H9 (cell line): ENCODE measurements around the gene GLCCI1. TPM values are rescaled to one million over a fixed set of nuclear protein-coding genes. Genes with fewer than 3 reads are reported as not detected.
A peak's percentile ranks its signal among the peaks of the same experiment; 100 is the strongest.

ENCODE experiments used
- DNase-seq: peaks from one replicate; pipeline ENCODE4 v3.0.0-alpha.2; 2017
- H2AFZ ChIP-seq: one replicate; pipeline ENCODE4 v1.6.1; 2013; ENCODE audit warnings: mild to moderate bottlenecking, low read length, control low read depth, moderate library complexity
- H2AK5ac ChIP-seq: 2 replicates; pipeline ENCODE4 v1.6.1; 2013; ENCODE audit warnings: low read length, control low read depth, mixed read lengths; ENCODE audit not compliant: insufficient read length
- H2BK120ac ChIP-seq: one replicate; pipeline ENCODE4 v1.6.1; 2013; ENCODE audit warnings: low read depth, mild to moderate bottlenecking, low read length, control low read depth, inconsistent platforms; ENCODE audit not compliant: poor library complexity, severe bottlenecking
- H2BK12ac ChIP-seq: 2 replicates; pipeline ENCODE4 v1.6.1; 2013; ENCODE audit warnings: low read length, control low read depth, mixed read lengths, low read depth; ENCODE audit not compliant: insufficient read length
- H2BK15ac ChIP-seq: 2 replicates; pipeline ENCODE4 v1.6.1; 2013; ENCODE audit warnings: low read depth, low read length, control low read depth
- H2BK20ac ChIP-seq: one replicate; pipeline ENCODE4 v1.6.1; 2013; ENCODE audit warnings: low read depth, mild to moderate bottlenecking, low read length, control low read depth, inconsistent platforms; ENCODE audit not compliant: poor library complexity, severe bottlenecking
- H2BK5ac ChIP-seq: 2 replicates; pipeline ENCODE4 v1.6.1; 2013; ENCODE audit warnings: low read length, control low read depth, mixed read lengths; ENCODE audit not compliant: insufficient read length
- H3K14ac ChIP-seq: 2 replicates; pipeline ENCODE4 v1.6.1; 2013; ENCODE audit warnings: low read length, control low read depth; ENCODE audit not compliant: insufficient read depth
- H3K18ac ChIP-seq: 2 replicates; pipeline ENCODE4 v1.6.1; 2013; ENCODE audit warnings: low read depth, mild to moderate bottlenecking, mixed read lengths, low read length, control low read depth; ENCODE audit not compliant: insufficient read length
- H3K23ac ChIP-seq: 2 replicates; pipeline ENCODE4 v1.6.1; 2013; ENCODE audit warnings: low read length, control low read depth, mixed read lengths, low read depth; ENCODE audit not compliant: insufficient read length
- H3K23me2 ChIP-seq: 2 replicates; pipeline ENCODE4 v1.6.1; 2013; ENCODE audit warnings: low read depth, mild to moderate bottlenecking, mixed read lengths, low read length, control low read depth; ENCODE audit not compliant: insufficient read length, poor library complexity, severe bottlenecking
- H3K27ac ChIP-seq: 2 replicates; pipeline ENCODE4 v1.5.1; 2013; ENCODE audit warnings: low read length, control low read depth, mixed read lengths, low read depth; ENCODE audit not compliant: insufficient read length
- H3K27me3 ChIP-seq: 2 replicates; pipeline ENCODE4 v1.6.1; 2013; ENCODE audit warnings: low read length, control low read depth, inconsistent platforms; ENCODE audit not compliant: insufficient read depth
- H3K4ac ChIP-seq: 2 replicates; pipeline ENCODE4 v1.6.1; 2013; ENCODE audit warnings: low read depth, mild to moderate bottlenecking, control low read depth, inconsistent platforms, low read length, moderate library complexity
- H3K4me1 ChIP-seq: 2 replicates; pipeline ENCODE4 v1.6.1; 2013; ENCODE audit warnings: low read length, control low read depth, inconsistent platforms; ENCODE audit not compliant: insufficient read depth
- H3K4me2 ChIP-seq: 2 replicates; pipeline ENCODE4 v1.6.1; 2013; ENCODE audit warnings: low read length, control low read depth, mixed read lengths; ENCODE audit not compliant: insufficient read length, insufficient read depth
- H3K56ac ChIP-seq: 2 replicates; pipeline ENCODE4 v1.6.1; 2013; ENCODE audit warnings: low read depth, mild to moderate bottlenecking, mixed read lengths, low read length, control low read depth; ENCODE audit not compliant: insufficient read length
- H3K79me1 ChIP-seq: 2 replicates; pipeline ENCODE4 v1.6.1; 2013; ENCODE audit warnings: low read depth, mild to moderate bottlenecking, moderate library complexity, low read length, control low read depth, inconsistent platforms; ENCODE audit not compliant: insufficient read depth, poor library complexity, severe bottlenecking
- H3K79me2 ChIP-seq: 2 replicates; pipeline ENCODE4 v1.6.1; 2013; ENCODE audit warnings: low read length, control low read depth, inconsistent platforms; ENCODE audit not compliant: insufficient read depth
- H3K9ac ChIP-seq: 2 replicates; pipeline ENCODE4 v1.6.1; 2013; ENCODE audit warnings: low read length, control low read depth, mixed read lengths; ENCODE audit not compliant: insufficient read length; ENCODE audit errors: extremely low read depth
- H3K9me3 ChIP-seq: one replicate; pipeline ENCODE4 v1.6.1; 2013; ENCODE audit warnings: low read depth, low read length, inconsistent platforms; ENCODE audit not compliant: control insufficient read depth
- H3T11ph ChIP-seq: one replicate; pipeline ENCODE4 v1.6.1; 2013; ENCODE audit warnings: mild to moderate bottlenecking, low read length, control low read depth, inconsistent platforms
- H4K20me1 ChIP-seq: one replicate; pipeline ENCODE4 v1.6.1; 2013; ENCODE audit not compliant: control insufficient read depth, insufficient read length, insufficient read depth
- H4K5ac ChIP-seq: 2 replicates; pipeline ENCODE4 v1.6.1; 2013; ENCODE audit warnings: low read depth, mild to moderate bottlenecking, mixed read lengths, low read length, control low read depth; ENCODE audit not compliant: insufficient read length
- H4K8ac ChIP-seq: replicated peaks from 2 replicates; pipeline ENCODE4 v1.6.1; 2013; ENCODE audit warnings: low read length, control low read depth, mixed read lengths, low read depth; ENCODE audit not compliant: insufficient read length
- H4K91ac ChIP-seq: 2 replicates; pipeline ENCODE4 v1.6.1; 2013; ENCODE audit warnings: low read depth, mild to moderate bottlenecking, moderate library complexity, mixed read lengths, low read length, control low read depth; ENCODE audit not compliant: insufficient read length
- H3K27ac Mint-ChIP-seq, 3 experiments: 2 replicates in 2 of 3; 3 replicates in 1 of 3; pipeline ENCODE4 v1.8.0; 2020 to 2021; ENCODE audit warnings: mixed read lengths in 3 of 3, mild to moderate bottlenecking in 1 of 3, moderate library complexity in 1 of 3
- H3K27me3 Mint-ChIP-seq: 2 replicates; pipeline ENCODE4 v1.8.0; 2021; ENCODE audit warnings: low read depth, mild to moderate bottlenecking, moderate library complexity, mixed read lengths
- H3K36me3 Mint-ChIP-seq, 3 experiments: 2 replicates in 2 of 3; 3 replicates in 1 of 3; pipeline ENCODE4 v1.8.0; 2020 to 2021; ENCODE audit warnings: low read depth in 3 of 3, mixed read lengths in 3 of 3; ENCODE audit not compliant: insufficient read depth in 1 of 3
- H3K4me1 Mint-ChIP-seq, 2 experiments: 2 replicates each; pipeline ENCODE4 v1.8.0; 2020; ENCODE audit warnings: mixed read lengths in 2 of 2
- H3K4me3 Mint-ChIP-seq, 2 experiments: 2 replicates in 1 of 2; 3 replicates in 1 of 2; pipeline ENCODE4 v1.8.0; 2020 to 2021; ENCODE audit warnings: mild to moderate bottlenecking in 2 of 2, mixed read lengths in 2 of 2, moderate library complexity in 1 of 2
- H3K9me3 Mint-ChIP-seq, 2 experiments: 2 replicates in 1 of 2; 3 replicates in 1 of 2; pipeline ENCODE4 v1.8.0; 2020; ENCODE audit warnings: mild to moderate bottlenecking in 2 of 2, mixed read lengths in 2 of 2, moderate library complexity in 1 of 2
- WGBS: extraction: QIAGEN DNeasy Blood & Tissue Kit; methylation state at CpG from one replicate; pipeline ENCODE4 v1.1.7; 2013; ENCODE audit warnings: missing lambda C conversion rate, low lambda C conversion rate, mixed read lengths; ENCODE audit not compliant: insufficient read length; ENCODE audit errors: extremely low coverage; 5-methylcytosine and 5-hydroxymethylcytosine counted together
- total RNA-seq: library from RNA; stranded (reverse); gene quantifications from 2 replicates; pipeline ENCODE4 v1.2.1, GENCODE V29; 2021
- TF ChIP-seq, protein P1 (sequence below): fragments of 200-600 bp; sonication (generic); conservative IDR thresholded peaks from 3 replicates; pipeline ENCODE4 v1.8.0; 2021; ENCODE audit warnings: antibody characterized with exemption, mild to moderate bottlenecking

The GLCCI1 gene
- total RNA-seq, 1 experiment from 2014 or later, result 19.1 TPM

DNA sequence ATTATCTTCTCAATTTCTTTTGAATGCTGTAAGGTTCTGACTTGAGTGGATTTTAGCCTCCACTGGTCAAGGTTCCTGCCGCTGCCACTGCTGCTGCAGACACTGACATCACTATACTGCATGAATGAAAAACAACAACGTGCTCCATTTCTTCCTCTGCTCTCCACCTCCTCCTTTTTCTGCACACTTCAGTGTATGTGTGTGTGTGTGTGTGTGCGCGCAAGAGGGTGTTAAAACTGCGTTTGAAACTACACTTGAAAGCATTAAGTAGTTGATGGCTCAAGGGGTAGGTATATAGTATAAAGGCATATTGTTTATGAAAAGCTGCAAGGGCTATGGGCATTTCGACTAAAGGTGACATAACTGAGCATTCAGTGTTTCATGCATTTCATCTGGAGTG, 3.5 kb downstream of the GLCCI1 start:
- Histone ChIP-seq H4K91ac (no peak overlapping the region), H3K27ac (no peak overlapping the region), H3K23me2 (peaks cover 11% of the 10 kb centered on the region), H3T11ph (no peak overlapping the region), H2BK20ac (no peak overlapping the region), H3K4me2 (peak overlapping the region; percentile 36), H3K9me3 (no peaks in the 10 kb centered on the region), H3K23ac (no peak overlapping the region), H2BK12ac (no peak overlapping the region), H3K4ac (no peak overlapping the region), H3K18ac (no peak overlapping the region), H2BK5ac (no peak overlapping the region), H3K9ac (no peak overlapping the region), H4K8ac (no peak overlapping the region), H2AK5ac (no peak overlapping the region), H4K20me1 (no peaks in the 10 kb centered on the region), H3K27me3 (no peaks in the 10 kb centered on the region), H3K56ac (no peak overlapping the region), H3K79me1 (no peaks in the 10 kb centered on the region), H2AFZ (no peak overlapping the region), H4K5ac (no peak overlapping the region), H3K4me1 (peaks cover 5% of the 10 kb centered on the region; the same call in 1 of the 2 replicates), H2BK120ac (no peak overlapping the region), H3K14ac (no peak overlapping the region), H3K79me2 (peaks cover 6% of the 10 kb centered on the region), H2BK15ac (no peak overlapping the region)
- Mint-ChIP-seq H3K27ac (no peak overlapping the region), H3K4me3 (no peak overlapping the region), H3K36me3 (no peaks in the 10 kb centered on the region), H3K9me3 (no peaks in the 10 kb centered on the region), H3K4me1 (peaks cover 22 to 24% of the 10 kb centered on the region in 2 experiments), H3K27me3 (no peaks in the 10 kb centered on the region)
- TF ChIP-seq, protein P1, sequence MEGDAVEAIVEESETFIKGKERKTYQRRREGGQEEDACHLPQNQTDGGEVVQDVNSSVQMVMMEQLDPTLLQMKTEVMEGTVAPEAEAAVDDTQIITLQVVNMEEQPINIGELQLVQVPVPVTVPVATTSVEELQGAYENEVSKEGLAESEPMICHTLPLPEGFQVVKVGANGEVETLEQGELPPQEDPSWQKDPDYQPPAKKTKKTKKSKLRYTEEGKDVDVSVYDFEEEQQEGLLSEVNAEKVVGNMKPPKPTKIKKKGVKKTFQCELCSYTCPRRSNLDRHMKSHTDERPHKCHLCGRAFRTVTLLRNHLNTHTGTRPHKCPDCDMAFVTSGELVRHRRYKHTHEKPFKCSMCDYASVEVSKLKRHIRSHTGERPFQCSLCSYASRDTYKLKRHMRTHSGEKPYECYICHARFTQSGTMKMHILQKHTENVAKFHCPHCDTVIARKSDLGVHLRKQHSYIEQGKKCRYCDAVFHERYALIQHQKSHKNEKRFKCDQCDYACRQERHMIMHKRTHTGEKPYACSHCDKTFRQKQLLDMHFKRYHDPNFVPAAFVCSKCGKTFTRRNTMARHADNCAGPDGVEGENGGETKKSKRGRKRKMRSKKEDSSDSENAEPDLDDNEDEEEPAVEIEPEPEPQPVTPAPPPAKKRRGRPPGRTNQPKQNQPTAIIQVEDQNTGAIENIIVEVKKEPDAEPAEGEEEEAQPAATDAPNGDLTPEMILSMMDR, result no peak
- WGBS, result no CpG with 5 or more reads among the region's 6 CpGs
- DNase-seq, result no peak
